ENCODE results near the gene TMEM115.

The TMEM115 gene

DNA sequence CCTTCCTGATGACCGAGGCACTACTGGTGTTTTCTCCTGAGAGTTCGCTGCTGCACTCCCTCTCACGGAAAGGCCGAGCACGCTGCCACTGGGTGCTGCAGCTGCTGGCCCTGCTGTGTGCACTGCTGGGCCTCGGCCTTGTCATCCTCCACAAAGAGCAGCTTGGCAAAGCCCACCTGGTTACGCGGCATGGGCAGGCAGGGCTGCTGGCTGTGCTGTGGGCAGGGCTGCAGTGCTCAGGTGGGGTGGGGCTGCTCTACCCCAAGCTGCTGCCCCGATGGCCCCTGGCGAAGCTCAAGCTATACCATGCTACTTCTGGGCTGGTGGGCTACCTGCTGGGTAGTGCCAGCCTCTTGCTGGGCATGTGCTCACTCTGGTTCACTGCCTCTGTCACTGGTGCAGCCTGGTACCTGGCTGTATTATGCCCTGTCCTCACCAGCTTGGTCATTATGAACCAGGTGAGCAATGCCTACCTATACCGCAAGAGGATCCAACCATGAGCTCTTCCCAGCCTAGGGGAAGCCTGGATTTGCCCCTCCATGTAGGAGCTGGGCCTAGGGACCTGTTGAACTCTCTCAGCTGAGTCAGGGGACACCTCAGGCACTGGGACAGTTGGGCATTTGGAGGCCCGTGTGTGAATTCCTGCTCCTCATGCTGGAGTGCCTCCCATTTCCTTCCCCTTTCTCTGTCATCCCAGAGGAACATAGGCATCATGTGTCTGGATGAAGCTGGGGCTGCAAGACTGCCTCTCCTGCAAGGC, 5.9 kb downstream of the TMEM115 start:
- no peak for DNase-seq (ENCODE audit: low read depth in 2 of 2)

GRCh38 chr3:50352781-50353180, 6.5 kb downstream of the TMEM115 start:
- no peak for DNase-seq (ENCODE audit: low read depth in 2 of 2)

DNA sequence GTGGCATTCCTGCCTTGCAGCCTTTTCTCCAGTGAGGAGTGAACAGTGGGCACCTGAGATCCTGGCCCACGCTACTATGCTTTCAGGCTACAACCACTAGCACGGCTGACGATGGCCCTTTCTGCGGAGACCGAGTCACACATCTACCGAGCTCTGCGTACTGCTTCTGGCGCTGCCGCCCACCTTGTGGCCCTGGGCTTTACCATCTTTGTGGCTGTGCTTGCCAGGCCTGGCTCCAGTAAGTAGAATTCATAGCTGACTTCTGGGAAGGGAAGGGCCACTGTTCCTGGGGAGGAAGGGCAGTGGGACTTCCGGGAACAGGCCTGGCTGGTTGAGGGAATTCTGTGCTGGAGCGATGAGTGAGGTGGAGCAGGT, 8.0 kb downstream of the TMEM115 start:
- DNase-seq (ENCODE audit: low read depth in 2 of 2) = no peak

DNA sequence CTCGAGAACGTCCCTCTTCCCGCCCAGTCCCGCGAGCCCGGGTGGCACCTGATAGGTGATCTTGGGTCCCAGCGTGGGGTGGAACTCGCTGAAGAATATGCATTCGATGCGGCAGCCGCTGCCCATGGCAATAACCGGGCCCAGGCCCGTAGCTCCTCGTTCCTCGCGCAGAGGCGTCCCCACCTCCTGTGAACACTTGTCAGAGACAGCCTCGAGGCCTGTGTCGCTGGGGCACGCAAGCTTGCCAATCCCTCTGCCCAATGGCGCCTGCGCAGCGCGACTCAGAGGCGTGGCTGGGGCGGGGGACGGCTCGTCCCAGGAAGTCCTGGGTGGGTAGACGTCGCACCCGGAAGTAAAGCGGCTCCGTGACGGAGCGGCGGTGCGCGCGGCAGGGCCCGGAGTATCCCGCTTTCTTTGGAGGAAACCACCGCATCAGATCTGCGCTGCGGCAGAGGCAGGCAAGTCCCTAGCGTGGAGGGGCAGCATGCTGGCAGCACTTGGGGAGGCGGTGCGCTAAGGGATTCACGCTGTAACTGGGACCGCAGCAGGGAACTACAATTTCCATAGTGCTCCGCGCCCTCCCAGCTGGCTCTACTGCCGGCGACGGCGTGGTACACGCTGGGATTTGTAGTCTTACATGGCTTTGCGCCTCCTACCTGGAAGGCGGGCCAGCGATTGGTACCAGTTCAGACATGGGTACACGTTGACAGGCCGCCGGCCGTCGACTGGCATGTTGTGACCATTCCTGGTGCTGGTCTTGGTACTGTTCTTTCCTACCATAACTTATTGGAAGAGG, 8.6 kb downstream of the TMEM115 start, which contains the start of the genes CYB561D2 and NPRL2:
CYB561D2 (plus strand) TSS at position 336 of the 796 bp plus-strand sequence. CDS start 572 bp downstream, outside the sequence.
NPRL2 (minus strand) TSS at position 249 of the 796 bp plus-strand sequence; CDS start at position 126, 123 bp downstream.
- peak; percentile 76 to 79 for DNase-seq (ENCODE audit: low read depth in 2 of 2)

- no peak for DNase-seq (ENCODE audit: low read depth in 2 of 2)
These were observed 9.2 kb downstream of the TMEM115 start for GRCh38 chr3:50350213-50350526.

DNA sequence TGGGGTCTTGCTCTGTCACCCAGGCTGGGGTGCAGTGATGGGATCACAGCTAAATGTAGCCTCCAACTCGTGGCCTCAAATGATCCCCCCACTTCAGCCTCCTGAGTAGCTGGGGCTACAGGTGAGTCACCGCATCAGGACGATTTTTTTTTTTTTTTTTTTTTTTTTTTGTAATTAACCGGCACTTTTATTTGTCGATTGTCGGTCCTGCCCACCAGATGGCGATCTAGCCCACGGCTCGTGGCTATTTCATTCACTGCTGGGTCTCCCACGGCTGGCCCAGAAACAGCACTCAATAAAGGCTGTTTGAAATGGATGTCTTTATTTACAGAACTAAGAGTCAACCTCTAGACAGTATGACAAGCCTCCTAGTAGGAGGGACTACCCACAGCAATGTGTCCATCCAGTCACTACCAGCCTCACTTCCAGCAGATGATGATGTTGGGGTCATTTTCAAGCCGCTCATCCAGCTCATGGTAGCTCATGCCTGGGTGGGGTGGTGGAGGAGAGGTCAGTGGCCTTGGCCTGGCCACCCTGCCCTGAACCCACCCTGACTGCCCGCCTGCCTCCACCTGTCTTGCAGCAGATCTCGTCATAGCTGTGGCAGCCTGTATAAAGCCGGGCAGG, 12.0 kb downstream of the TMEM115 start:
- DNase-seq (ENCODE audit: low read depth in 2 of 2) = peak in 1 of 2 experiments; percentile 53

DNA sequence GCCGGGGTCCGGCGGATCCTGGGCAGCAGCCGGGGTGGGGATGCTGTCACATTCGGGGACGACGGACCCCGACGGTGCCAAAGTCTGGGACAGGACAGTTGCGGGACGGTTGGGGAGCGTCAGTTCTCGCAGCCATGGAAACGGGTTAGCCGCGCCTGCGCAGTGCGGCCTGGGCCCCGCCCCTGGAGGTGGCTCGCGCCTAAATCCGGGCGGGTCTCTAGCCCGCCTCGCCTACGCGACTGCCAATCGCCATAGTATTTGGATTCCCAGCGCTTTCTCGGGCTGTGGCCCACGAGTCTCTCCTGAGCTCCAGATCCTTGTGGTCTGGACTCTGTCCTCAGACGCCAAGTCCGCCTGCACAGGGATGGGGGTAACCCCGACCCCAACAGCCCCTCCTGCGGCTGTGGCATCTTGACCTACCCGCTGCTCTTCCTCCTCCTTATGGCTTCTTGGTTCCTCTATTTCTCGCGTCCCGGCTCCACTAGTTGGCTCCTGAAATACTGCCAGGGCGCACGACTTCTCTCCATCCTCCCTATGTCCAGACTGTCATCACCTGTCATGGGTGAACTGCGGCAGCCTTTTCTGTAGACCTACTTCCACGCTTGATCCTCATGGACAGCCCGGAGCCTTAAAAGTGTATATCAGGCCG, 13.6 kb downstream of the TMEM115 start, which contains the start of gene ZMYND10:
ZMYND10 (minus strand) TSS at position 147 of the 649 bp plus-strand sequence. CDS start 153 bp downstream, outside the sequence.
- DNase-seq (ENCODE audit: low read depth in 2 of 2) = no peak

DNA sequence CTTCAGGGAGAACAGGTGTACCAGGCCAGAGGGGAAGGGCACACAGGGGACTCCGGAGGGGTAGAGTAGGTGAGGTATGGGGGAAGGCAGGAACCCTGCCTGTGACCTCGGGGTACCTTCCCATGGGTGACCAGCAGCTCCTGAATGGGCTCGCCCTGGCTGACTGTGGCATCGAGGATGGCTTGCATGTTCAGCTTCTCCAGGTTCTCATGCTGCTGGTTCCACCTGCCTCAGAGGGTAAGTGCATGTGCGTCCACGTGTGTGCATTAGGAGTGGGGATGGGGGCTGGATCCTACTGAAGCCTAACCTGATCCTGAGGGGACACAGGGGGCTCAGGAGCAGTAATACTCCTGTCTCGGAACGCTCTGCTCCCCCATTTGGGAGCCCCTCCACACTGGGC, 14.3 kb downstream of the TMEM115 start:
- no peak for DNase-seq (ENCODE audit: low read depth in 2 of 2)

- DNase-seq (ENCODE audit: low read depth in 2 of 2) = no peak
These were observed 16.3 kb downstream of the TMEM115 start for GRCh38 chr3:50342813-50343633.

DNA sequence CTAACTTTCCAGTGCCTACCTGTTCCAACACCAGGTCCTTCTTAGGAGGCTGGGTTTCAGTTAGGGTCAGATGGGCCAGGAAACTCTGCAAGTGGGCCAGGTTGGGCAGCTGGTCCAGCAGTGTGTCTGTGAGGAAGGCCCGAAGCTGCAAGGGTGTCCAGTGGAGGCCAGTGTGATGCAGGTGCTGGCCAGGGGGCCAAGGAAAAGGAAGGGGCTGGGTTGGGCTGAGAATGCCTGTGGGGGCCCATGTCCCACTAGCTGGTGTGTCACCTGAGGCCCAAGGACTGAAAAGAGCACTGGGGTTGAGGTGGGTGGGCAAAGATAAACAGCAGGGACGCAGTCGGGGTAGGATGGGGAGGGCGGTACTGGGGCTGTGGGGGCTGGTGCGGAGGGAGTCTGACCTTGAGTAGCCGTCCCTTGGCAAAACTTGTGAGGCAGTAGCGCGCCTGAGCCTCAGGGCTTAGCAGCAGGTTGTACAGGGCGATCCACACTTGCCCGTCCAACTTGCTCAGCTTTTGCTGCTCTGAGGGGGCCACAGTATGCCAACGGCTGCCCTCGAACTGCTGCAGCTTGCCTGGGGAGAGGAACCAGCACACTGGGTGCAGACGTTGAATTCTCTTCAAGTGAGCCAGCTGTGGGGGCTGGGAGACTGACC, 17.2 kb downstream of the TMEM115 start:
- DNase-seq (ENCODE audit: low read depth in 2 of 2) = no peak

GRCh38 chr3:50341537-50341936, 17.8 kb downstream of the TMEM115 start:
- DNase-seq (ENCODE audit: low read depth in 2 of 2) = no peak

DNA sequence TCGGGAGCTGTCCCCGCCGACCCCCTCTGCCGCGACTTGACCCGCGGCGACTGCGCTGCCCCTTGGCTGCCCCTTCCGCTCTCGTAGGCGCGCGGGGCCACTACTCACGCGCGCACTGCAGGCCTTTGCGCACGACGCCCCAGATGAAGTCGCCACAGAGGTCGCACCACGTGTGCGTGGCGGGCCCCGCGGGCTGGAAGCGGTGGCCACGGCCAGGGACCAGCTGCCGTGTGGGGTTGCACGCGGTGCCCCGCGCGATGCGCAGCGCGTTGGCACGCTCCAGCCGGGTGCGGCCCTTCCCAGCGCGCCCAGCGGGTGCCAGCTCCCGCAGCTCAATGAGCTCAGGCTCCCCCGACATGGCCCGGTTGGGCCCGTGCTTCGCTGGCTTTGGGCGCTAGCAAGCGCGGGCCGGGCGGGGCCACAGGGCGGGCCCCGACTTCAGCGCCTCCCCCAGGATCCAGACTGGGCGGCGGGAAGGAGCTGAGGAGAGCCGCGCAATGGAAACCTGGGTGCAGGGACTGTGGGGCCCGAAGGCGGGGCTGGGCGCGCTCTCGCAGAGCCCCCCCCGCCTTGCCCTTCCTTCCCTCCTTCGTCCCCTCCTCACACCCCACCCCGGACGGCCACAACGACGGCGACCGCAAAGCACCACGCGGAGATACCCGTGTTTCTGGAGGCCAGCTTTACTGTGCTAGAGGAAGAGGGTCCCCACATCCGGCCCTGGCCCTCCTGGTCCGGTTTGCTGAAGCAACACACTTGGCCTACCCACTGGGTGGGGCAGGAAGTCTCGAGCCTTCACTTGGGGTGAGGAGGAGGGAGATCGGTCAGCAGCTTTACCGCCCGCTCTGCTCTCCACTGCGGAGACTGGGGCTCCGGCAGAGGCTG, 18.6 kb downstream of the TMEM115 start, which contains the start of gene RASSF1:
RASSF1 (minus strand) TSS at position 389 of the 882 bp plus-strand sequence; CDS start at position 358, 31 bp downstream.
- no peak for DNase-seq (ENCODE audit: low read depth in 2 of 2)

DNA sequence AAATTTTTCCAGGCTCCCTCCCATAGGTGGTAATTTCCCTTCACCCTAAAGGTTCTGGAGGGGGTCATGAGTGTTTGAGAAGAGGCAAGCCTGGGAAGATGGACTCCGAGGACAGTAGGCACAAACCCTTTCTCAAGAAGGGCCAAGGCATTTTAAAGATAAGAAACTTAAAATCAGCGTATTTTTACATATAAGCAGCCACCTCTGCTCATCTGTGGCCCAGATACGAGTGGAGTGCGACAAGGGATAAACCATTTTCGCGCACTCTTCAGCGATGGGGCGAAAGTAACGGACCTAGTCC, 19.2 kb downstream of the TMEM115 start:
- DNase-seq (ENCODE audit: low read depth in 2 of 2) = no peak

DNA sequence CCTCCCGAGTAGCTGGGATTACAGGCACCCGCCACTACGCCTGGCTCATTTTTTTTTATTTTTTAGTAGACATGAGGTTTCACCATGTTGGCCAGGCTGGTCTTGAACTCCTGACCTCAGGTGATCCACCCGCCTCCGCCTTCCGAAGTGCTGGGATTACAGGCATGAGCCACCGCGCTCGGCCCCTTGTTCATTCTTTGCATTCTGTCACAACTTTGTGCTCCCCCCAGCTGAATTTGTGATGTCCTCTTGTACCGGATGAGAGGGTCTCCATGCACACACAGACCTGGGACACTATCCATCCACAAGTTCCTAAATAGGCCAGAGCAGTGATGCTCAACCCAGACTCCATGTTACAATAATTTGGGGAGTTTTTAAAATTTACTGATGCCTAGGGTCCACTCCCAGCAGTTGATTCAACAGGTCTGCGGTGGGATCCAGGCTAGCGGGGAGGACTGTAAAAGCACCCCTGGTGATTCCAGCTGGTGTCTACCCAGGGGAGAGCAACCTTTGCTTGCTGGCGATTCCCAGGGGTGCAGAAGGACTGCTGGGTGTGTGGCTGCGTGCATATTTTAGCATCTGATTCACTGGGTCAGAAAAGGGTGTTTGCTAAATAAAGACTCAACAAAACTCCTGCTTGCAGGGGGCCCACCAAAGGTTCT, 19.7 kb downstream of the TMEM115 start:
- no peak for DNase-seq (ENCODE audit: low read depth in 2 of 2)

DNA sequence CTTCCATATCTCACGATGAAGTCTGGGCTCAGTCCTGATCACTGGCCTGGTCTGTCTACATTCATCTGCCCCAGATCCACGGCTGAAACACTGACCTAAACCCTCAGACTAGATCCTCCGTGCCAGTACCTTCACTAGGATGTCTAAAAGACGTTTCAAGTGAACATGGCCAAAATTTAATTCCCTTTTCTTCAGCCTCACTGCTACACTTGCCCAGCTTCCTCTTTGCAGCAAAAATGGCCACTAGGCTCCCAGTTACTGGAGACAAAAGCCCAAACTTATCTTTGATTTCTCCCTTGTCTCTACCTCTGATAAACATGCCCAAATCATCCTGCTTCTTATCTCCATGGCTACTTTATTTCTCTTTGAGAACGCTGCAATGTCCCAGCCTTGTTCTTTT, 20.4 kb downstream of the TMEM115 start:
- no peak for DNase-seq (ENCODE audit: low read depth in 2 of 2)

- DNase-seq (ENCODE audit: low read depth in 2 of 2) = peak; percentile 97
These were observed 22.0 kb downstream of the TMEM115 start for GRCh38 chr3:50337175-50337861.

DNA sequence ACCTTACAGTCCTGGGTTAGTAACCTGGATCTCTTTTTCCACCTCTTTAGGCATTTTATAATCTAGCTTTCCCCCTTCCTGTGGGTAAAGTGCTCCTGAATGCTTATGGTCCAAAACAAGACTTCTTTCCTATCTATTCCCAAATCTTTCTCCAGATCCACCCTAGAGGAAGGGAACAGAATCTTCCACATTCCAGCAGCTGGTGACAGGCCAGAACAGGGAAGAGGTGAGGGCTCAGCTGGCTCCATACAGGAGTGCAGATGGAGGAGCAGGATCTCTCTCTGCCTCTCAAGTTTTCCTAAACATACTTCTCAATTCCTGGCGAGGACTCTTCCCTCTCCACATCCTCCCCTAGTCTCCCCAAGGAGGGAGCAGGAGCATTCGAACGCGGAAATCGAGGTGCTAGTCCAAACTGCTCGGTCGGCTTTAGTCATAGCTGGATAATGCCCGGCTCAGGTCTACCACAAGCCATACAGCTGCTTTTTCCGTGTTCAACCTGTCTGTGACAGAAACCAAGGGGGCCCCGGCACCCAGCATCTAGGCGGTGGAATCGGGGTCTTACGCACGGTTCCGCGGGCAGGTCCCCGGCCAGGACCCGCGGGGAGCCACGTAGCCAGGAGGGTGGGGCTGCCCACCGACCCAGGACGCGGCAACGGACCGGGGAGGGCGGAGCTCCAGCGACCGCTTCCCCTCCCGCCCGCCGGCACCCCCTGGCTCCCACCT, 22.7 kb downstream of the TMEM115 start:
- DNase-seq (ENCODE audit: low read depth in 2 of 2) = no peak

Measured in fibroblast of skin of left quadriceps (primary cell).